ENCODE data around the gene GLYATL1.
A peak's percentile ranks its signal among the peaks of the same experiment; 100 is the strongest.

Gene GLYATL1

GRCh38 chr11:58927393-58928106, 11.7 kb upstream of the GLYATL1 start:
- peak; percentile 5 for DNase-seq

DNA sequence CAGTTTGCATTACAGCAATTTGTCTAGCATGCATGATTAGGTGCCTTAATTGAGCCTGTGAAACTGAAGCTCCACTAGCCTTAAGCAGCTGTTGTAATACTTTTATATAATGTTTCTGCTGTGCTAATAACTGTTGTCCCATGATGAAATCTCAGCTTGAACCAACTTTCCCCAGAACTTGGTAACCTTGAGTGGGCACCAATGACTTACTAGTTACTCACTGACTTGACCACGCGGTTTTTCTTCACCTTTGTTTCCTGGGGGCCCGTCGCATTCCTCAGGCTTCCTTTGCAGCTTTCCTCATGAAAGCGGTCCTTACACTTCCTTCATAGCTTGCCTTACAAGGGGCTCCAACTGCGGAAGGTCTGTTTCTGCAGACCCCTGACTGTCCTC, 11.2 kb upstream of the GLYATL1 start:
- no peak for DNase-seq

- no peak for DNase-seq
Measured at GRCh38 chr11:58928691-58929090, 10.6 kb upstream of the GLYATL1 start.

DNA sequence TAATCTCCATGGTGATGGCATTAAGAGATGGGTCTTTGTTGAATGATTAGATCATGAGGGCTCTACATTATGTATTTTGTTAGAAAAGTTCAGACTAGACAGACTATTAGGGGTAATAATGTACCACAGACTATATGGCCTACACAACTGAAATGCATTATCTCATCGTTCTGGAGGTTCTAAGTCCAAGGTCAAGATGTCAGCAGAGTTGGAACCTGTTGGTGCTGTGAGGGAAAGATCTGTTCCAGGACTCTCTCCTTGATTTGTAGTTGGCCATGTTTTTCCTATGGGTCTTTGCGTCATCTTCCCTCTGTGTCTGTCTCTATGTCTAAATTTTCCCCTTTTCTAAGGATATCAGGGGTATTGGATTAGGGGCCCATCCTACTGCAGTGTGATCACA, 8.4 kb upstream of the GLYATL1 start:
- DNase-seq: no peak

DNA sequence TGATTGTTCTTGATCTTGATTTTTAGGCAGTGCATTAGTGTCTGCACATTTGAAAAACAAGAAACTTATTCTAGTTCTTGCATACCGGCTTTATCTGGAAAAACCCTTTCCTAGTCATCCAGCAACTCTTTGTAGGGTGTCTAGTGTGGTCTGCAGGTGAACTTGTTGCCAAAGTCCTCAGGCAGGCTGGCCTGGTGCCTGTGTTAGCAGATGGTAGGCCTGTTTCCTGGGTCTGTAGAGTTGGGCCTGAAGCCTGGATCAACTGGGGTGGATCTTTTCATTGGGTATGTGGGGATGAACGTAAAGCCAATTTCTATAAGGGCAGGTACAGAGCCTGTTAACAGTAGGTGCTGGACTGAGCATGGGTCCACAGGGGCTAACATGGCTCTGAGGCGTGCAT, 5.6 kb upstream of the GLYATL1 start:
- no peak for DNase-seq

- DNase-seq: no peak
Measured at GRCh38 chr11:58934945-58935513, 4.3 kb upstream of the GLYATL1 start.

- no peak for DNase-seq
Measured at GRCh38 chr11:58938398-58938797, 890 bp upstream of the GLYATL1 start.

DNA sequence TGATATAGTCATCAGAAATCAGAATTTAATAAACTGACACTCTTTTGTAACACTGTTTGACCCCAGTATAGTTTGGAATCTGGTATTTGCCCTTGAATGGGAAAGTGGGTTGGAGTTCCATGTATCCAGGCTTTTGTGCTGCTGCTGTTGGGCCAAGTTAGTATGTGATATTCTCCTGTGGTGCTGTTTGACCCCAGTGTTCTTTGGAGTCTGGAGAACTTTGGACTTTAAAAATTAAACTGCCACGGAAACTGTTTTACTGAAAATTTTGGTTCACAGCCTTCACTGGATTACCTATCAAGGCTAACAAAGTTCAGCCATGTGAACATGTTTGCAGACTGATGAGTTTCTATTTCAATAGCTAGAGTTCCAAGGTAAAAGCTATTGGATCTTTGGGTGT, 740 bp downstream of the GLYATL1 start:
- DNase-seq: no peak

GRCh38 chr11:58941838-58942237, 2.5 kb downstream of the GLYATL1 start:
- DNase-seq: no peak

DNA sequence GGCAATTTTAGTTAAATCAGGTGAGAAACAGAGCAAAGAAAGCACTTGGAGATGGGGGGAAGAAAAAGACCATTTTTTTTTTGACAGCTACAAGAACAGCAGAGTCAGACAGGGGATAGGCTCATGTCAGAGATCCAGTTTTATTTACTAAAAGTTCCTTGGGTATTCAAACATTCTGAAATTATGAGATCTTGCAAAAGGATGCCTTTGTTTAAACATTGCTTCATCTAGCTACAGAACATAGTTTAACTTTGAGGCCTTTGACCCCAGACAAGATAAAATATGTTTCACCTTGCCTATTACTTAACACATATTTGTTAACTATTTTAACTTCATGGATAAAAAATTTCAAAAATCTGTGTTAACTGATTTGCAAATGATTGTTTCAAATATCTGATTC, 6.4 kb downstream of the GLYATL1 start:
- no peak for DNase-seq

GRCh38 chr11:58949184-58949583, 9.9 kb downstream of the GLYATL1 start:
- no peak for DNase-seq

GRCh38 chr11:58957922-58958321, 18.6 kb downstream of the GLYATL1 start:
- no peak for DNase-seq

DNA sequence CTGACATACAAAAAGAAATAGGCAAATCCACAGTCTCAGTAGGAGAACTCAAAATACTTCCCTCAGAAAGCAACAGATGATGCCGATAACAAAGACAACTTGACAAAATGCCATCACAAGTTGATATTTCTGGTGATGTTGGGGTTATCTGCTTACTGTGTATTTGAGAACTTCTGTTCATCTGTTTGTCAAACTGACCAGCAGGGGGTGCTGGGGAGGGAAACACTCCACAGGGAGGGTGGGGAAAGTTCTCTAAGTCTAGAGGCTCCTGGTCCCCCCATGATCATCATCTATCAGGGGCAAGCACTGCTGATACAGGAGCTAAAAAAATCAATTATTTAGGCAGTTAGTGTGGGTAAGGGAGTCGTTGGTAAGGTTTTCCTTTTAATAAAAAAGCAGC, 19.2 kb downstream of the GLYATL1 start:
- DNase-seq: peak; percentile 19

- no peak for DNase-seq
Measured at GRCh38 chr11:58963551-58964104, 24.3 kb downstream of the GLYATL1 start.

- DNase-seq: no peak
Measured at GRCh38 chr11:58965246-58965985, 26.1 kb downstream of the GLYATL1 start.

GRCh38 chr11:58968251-58968711, 29.0 kb downstream of the GLYATL1 start:
- DNase-seq: no peak

DNA sequence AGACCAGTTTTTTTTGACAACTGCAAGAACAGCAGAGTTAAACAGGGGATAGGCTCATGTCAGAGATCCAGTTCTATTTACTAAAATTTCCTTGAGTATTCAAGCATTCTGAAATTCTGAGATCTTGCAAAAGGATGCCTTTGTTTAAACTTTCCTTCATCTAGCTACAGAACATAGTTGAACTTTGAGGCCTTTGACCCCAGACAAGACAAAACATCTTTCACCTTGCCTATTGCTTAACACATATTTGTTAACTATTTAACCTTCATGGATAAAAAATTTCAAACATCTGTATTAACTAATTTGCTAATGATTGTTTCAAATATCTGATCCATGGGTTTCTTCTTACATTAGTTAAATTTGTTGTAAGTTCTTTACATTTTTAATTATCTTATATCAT, 38.2 kb downstream of the GLYATL1 start:
- no peak for DNase-seq

DNA sequence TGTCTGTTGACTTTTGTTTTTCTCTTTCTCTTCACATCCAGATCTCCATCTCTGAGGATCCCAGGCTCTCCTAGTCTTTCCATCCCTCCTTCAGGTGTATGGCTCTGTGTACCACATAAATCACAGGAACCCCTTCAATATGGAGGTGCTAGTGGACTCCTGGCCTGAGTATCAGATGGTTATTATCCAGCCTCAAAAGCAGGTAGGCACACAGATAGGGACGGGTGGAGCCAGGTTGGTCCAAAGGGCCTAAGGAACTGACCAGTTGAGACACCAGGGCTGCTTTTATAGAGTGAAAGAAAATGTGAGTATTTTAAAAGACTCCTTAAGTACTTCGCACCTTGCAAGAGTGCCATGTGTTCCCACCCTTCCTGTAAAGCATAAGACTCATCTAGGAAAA, 39.9 kb downstream of the GLYATL1 start:
- no peak for DNase-seq

DNA sequence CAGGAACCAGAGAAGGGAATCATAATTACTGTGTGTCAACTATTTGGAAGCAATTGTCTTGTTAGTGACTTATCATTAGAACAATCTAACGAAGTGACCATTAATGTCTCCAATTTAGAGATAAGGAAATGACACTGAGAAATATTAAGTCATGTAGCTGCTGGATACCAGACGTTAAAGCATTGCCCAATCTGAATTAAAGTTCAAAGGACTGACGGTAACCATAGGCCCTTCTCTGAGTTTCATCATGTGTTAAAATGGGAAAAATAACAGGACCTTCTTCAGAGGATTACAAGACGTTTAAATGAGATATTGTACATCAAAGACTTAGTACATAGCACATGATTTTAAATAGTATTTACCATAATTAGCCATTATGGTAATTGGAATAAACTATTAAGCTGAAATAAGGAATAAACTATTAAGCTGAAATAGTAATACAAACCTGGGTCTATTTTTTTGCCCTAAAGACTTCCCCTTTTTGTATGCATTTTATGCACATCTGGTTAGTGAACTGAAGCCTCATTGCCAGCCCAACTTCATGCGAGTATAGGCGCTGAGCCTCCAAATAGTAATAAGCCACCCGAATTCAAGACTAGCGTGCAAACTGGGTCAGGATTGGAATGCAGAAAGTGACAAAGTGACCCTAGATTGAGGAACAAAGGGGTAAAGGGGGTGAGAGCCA, 41.0 kb downstream of the GLYATL1 start:
- DNase-seq: no peak

DNA sequence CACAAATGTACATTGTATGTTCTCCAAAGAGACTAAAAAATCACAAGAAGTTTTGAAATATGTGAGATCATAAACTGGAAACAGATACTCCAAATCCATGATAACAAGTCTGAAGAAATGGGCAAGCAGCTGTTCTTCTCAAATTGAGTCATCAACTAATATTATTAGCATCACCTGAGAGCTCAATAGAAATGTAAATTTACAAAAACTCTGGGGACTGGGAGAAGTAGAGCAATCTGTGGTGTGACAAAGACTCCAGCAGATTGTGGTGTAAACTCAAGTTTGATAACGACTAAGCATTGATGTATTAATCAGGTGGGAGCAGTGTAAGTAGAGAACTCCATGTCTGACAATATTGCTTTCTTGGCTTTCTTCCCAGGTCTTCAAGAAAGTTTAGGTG, 53.2 kb downstream of the GLYATL1 start:
- DNase-seq: no peak

DNA sequence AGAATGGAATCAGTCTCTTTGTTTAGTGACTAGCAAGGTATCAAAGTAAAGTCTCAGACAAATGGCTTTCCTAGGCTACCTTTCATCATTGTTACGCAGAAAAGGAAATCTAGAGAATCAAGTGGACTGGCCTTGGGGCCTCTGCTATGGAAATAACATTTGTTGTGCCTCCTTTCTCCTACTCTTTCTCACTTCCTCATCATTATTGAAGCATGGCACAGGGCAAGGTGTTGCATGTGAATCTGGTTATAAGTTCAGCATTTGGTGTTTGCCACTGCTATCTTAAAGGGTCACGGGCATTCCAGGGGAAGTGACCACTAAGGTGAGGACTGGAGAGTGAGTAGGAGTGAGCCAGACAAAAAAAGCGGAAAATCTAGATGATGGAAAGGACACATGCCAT, 54.9 kb downstream of the GLYATL1 start:
- no peak for DNase-seq

DNA sequence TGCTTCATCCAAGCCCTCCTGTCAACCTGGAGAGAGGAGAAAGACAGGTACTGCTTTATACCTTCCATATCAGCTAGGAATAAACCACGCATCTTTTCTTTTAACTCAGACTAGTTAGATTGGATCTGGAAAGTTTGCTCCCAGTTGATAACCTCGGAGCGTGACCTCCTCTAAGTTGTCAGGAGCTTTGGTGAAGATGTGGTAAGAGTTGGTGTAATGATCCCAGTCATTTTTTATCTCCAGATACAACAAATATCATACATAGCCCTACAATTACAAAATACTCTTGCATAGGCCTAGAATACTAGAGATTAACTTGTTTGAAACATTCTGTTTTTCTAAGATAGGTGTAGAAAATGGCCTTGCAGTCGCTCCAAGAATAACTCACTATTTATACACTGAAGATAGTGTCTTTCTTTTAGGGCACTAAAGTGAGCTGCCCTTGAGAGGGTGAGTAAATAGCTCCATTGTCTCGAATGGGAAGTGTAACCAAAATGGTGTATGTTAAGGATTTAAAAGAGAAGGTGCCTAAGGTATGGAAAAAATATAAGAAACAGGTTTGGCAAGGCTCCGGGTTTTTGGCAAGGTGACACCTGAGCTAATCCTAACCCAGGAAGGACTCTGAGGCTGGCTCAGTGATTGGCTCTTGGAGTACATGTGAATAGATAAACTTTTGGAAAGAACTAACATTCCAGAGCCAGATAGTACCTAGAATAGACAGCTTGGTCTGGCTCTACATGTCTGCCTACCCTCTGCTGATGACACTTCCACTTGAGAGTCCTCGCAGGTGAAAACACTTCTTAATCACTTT, 59.4 kb downstream of the GLYATL1 start:
- no peak for DNase-seq

All from stimulated activated CD4-positive, alpha-beta T cell treated with anti-CD3 and anti-CD28 coated beads, Interleukin-12 subunit alpha, Interleukin-12 subunit beta, amount 100 ng/mL, for 4 hours (primary cell).